GM18505 (cell line): Measurements from ENCODE around the gene WNT2.

Experiments used
- ATAC-seq: cut with Tn5 transposase; IDR thresholded peaks from one replicate; pipeline ENCODE4 v1.9.1; 2021; ENCODE audit not compliant: unreplicated experiment
- POLR2A ChIP-seq: IDR thresholded peaks from 4 replicates; pipeline ENCODE4 v1.6.1; 2011; ENCODE audit warnings: borderline replicate concordance; ENCODE audit not compliant: insufficient read depth, insufficient read length; ENCODE audit errors: extremely low read depth

Gene WNT2

GRCh38 chr7:117284692-117285091, 38.2 kb downstream of the WNT2 start:
- TF ChIP-seq POLR2A, result no peak
- ATAC-seq, result no peak

- TF ChIP-seq POLR2A, result no peak
- ATAC-seq, result no peak
Measured at GRCh38 chr7:117283779-117284178, 39.1 kb downstream of the WNT2 start.

GRCh38 chr7:117283371-117283770, 39.5 kb downstream of the WNT2 start:
- no peak for ATAC-seq
- TF ChIP-seq POLR2A, result no peak

- no peak for ATAC-seq
- no peak for TF ChIP-seq POLR2A
Measured at GRCh38 chr7:117282239-117282812, 40.5 kb downstream of the WNT2 start.

- ATAC-seq, result no peak
- TF ChIP-seq POLR2A, result no peak
Measured at GRCh38 chr7:117281562-117281961, 41.3 kb downstream of the WNT2 start.

GRCh38 chr7:117279931-117280557, 42.8 kb downstream of the WNT2 start:
- no peak for ATAC-seq
- no peak for TF ChIP-seq POLR2A

GRCh38 chr7:117279203-117279602, 43.7 kb downstream of the WNT2 start:
- no peak for ATAC-seq

GRCh38 chr7:117278040-117278439, 44.8 kb downstream of the WNT2 start:
- TF ChIP-seq POLR2A, result no peak
- ATAC-seq, result no peak

More at GRCh38 chr7:117279203-117279602, 43.7 kb downstream of the WNT2 start:
- no peak for TF ChIP-seq POLR2A

- TF ChIP-seq POLR2A, result no peak
Measured at GRCh38 chr7:117277576-117277975, 45.3 kb downstream of the WNT2 start.

GRCh38 chr7:117274951-117275350, 47.9 kb downstream of the WNT2 start:
- no peak for TF ChIP-seq POLR2A
- ATAC-seq, result no peak

More at GRCh38 chr7:117277576-117277975, 45.3 kb downstream of the WNT2 start:
- no peak for ATAC-seq

- ATAC-seq, result no peak
Measured at GRCh38 chr7:117273814-117274225, 49.0 kb downstream of the WNT2 start.

GRCh38 chr7:117273325-117273724, 49.5 kb downstream of the WNT2 start:
- no peak for TF ChIP-seq POLR2A
- no peak for ATAC-seq

More at GRCh38 chr7:117273814-117274225, 49.0 kb downstream of the WNT2 start:
- TF ChIP-seq POLR2A, result no peak

GRCh38 chr7:117272017-117272759, 50.7 kb downstream of the WNT2 start:
- TF ChIP-seq POLR2A, result no peak
- no peak for ATAC-seq

GRCh38 chr7:117271566-117271965, 51.3 kb downstream of the WNT2 start:
- TF ChIP-seq POLR2A, result no peak
- ATAC-seq, result no peak
